GM18951 (cell line): ENCODE results near the gene PCSK1.
"Not testable (repeated sequence)": the region's sequence is repeated elsewhere in the genome, so short reads cannot be mapped to it uniquely, and the experiment has no call there.

Source experiments
- POLR2A ChIP-seq: IDR thresholded peaks from 4 replicates; pipeline ENCODE4 v1.6.1; 2011; ENCODE audit warnings: mild to moderate bottlenecking; ENCODE audit not compliant: insufficient read length, insufficient read depth; ENCODE audit errors: extremely low read depth
- in situ Hi-C: fragments of 300-500 bp; cut with MboI; formaldehyde crosslinking; loops from one replicate; pipeline ENCODE4 v1.12.0; 2022; ENCODE audit warnings: low sequenced_read_pairs, mixed read lengths, inconsistent platforms; ENCODE audit not compliant: unreplicated experiment

The PCSK1 gene

GRCh38 chr5:96377167-96377566, 55.9 kb downstream of the PCSK1 start:
- in situ Hi-C loops: no loop called here
- TF ChIP-seq POLR2A: no peak

DNA sequence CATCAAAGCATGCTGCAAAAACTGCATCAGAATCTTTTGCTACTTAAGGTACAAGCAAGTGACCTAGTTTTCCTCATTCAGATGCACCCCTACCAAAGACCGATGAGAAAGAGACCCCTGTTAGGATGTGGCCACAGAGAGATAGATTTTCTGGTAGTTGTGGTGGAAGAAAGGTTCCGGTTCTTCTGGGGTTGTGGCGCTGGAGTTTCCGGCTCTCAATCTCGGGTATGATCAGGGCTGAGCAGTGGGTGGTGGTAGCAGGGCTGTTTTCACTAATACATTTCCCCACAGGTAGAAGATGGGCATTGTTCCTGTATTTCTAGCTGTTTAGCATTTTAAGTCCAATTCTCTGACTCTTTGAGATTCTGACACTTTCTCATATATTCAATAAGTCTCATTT, 58.4 kb downstream of the PCSK1 start:
- in situ Hi-C loops: no loop called here
- TF ChIP-seq POLR2A: no peak

DNA sequence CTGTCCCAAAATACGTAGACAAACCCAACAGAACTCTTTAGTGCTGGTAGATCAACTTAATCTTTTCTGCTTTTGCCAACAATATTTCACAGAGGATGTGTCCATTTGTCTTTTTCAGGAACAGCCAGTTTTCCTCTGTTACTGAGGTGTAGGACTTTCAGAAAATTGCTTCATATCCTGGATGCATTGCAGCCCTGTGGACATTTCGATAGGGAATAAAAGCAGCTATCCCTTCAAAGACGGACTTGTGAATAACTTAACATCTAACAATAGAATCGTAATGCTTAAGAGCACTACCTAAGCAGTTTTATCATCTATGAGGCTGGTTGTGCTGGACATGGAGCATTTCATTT, 59.7 kb downstream of the PCSK1 start:
- in situ Hi-C loops: no loop called here
- no peak for TF ChIP-seq POLR2A

- TF ChIP-seq POLR2A: no peak
- in situ Hi-C loops: no loop called here
These were observed 60.2 kb downstream of the PCSK1 start for GRCh38 chr5:96372726-96373380.

DNA sequence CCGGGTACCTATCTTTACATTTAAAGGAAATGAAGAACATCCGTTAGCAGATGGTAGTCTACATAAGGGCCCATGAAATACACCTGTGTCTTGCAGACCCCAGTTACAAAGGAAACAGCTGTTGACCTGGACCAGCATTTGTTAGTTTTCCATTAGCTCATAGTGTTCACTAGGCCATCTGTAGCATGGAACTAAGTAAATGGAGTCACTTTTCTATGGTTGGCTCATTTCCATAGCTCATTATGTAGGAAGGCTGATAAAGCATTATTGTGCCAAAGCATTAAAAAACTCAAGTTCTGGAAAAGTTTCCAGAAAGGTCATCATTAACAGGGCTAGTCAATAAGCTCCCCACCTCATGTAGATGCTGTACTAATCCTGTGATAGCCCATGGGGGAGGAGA, 62.1 kb downstream of the PCSK1 start:
- in situ Hi-C loops: no loop called here

DNA sequence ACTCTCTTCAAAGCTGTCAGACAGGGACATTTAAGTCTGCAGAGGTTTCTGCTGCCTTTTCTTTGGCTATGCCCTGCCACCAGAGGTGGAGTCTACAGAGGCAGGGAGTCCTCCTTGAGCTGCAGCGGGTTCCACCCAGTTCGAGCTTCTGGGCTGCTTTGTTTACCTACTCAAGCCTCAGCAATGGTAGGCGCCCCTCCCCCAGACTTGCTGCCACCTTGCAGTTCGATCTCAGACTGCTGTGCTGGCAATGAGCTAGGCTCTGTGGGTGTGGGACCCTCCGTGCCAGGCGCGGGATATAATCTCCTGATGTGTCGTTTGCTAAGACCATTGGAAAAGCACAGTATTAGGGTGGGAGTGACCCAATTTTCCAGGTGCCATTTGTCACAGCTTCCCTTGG, 65.7 kb downstream of the PCSK1 start:
- in situ Hi-C loops: not testable (repeated sequence)

More for the DNA sequence above, 62.1 kb downstream of the PCSK1 start:
- no peak for TF ChIP-seq POLR2A

DNA sequence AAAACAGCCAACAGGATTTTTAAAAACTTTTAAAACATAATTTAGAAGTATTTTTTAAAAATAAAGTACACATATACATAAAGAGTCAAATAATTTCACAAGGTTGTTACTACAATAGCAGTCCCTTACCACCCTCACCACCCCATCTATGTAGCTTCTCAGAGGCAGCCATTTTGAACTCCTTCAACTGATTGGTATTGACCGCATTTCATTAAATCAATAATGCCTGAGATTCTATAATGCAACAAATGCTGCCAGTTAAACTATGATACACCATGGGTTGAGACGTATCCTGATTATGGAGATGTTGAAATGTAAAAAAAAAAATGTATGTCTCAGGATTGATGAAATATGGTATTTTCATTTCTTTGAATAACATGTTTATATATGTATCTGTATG, 78.8 kb downstream of the PCSK1 start:
- no peak for TF ChIP-seq POLR2A
- in situ Hi-C loops: no loop called here

DNA sequence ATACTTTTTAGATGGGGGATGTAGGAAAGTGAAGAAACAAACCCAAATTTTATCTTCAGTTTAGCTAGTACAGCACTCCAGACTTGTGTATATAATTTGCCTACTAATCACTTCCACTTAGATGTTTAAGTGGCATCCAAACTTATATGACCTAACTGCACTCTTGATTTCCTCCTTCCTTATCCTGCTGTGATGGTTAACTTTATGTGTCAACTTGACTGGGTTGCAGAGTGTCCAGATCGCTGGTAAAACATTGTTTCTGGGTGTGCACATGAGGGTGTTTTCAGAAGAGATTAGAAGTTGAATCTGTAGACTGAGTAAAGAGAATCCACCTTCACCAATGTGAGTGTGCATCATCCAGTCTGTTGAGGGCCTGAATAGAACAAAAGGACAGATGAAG, 79.8 kb downstream of the PCSK1 start:
- TF ChIP-seq POLR2A: no peak
- in situ Hi-C loops: no loop called here

DNA sequence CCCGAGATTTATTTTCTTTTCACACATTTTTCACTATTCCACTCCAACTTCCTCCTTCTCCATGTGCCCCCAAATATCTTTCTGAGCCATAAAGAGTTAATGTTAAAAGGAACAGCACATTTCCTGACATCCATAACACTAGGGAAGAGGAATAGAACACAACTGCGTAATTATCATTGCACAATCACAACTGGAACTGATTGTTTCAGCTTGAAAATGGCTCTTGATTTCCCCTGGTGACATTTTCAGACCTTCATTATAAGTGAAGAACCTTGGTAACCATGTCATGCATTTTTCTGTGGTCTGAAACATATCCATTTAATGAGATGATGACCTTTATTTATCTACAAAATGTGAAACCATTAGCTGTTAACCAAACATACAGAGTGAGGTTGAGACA, 82.4 kb downstream of the PCSK1 start:
- no peak for TF ChIP-seq POLR2A
- in situ Hi-C loops: no loop called here

- in situ Hi-C loops: loop anchor here (10.0 to 25.0 kb wide), 2 partner anchors 256 to 686 kb away; no protein-coding TSS in a partner anchor
- TF ChIP-seq POLR2A: no peak
These were observed 84.5 kb downstream of the PCSK1 start for GRCh38 chr5:96348536-96348935.

DNA sequence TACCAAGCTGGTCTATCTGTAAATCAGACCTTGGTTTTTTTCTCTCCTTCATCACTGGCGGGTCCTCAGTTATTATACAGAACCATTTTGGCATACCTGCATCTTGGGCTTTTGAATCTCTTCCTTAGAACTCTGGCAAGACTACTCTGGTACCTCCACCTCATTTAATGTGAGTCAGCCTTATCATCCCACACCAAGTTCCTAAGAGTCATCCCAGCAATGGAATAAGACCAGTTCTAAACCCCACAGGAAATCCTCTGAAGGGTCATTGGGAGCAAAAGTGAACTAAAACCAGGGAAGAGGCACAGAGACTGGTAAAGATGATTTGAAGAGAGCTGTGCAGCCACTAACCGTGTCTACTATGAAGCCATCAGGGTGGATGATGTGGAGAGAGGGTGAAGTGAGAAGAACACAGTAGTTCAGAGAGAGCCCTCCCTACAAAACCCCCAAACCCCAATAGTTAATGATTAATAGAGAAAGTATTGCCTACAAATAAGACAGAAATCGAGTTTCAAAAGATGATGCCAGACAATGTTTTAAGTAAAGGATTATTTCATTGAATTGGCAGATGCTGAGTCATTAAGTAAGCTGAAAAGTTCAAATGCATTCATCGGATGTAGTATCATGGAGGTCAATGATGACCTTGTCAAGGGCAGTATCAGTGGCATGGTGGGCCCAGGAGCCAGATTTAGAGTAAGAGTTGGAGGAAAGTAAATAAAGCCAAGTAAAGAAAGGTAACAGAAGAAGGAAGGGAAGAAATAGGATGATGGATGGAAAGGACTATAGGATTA, 85.4 kb downstream of the PCSK1 start:
- in situ Hi-C loops: loop anchor here (10.0 to 25.0 kb wide), 2 partner anchors 257 to 685 kb away; no protein-coding TSS in a partner anchor
- no peak for TF ChIP-seq POLR2A

DNA sequence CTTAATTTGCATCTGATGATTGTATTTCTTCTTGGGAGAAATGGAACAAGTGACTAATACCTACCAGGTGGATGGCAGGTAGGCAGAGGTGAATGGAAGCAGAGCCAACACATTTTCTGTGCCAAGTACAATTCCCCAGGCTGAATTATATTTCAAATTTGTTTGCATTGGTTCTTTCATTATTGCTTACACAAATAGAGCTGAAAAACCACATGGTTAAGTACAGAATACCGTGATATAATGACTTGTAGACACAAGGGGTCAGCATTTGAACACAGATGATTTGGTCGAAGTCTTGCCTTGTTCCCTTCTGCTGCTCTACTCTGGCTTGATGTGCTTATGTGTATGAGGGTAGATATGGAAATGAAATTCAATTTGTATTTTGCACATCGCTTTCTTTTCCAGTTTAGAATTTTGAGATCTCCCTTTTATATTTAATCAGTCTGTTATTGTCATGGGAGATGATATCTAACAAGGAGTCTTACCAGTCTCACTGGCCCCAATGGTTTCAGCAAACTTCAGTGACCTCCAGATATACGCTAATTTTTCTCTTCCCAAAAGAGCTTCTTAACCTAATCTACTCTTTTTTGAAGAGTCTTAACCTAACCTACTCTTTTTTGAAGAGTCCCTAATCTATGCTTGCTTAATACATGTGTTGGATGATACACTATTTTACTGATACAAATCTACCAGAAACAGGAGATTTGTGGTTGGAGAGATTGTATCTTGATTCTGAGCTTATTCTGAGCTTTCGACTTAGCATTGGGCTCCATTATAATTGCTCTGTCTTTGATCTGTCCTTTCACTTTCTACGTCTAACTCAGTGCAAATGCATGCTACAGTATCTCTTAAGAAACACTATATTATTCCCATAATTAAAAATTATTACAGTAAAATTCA, 88.1 kb downstream of the PCSK1 start:
- in situ Hi-C loops: loop anchor here (10.0 to 25.0 kb wide), 2 partner anchors 260 to 683 kb away; no protein-coding TSS in a partner anchor
- TF ChIP-seq POLR2A: no peak

- in situ Hi-C loops: loop anchor here (10.0 to 25.0 kb wide), 2 partner anchors 262 to 681 kb away; no protein-coding TSS in a partner anchor
- TF ChIP-seq POLR2A: no peak
These were observed 90.0 kb downstream of the PCSK1 start for GRCh38 chr5:96343094-96343493.
